HG03432 (cell line): ENCODE data around the gene HOMER2.
"Not testable (repeated sequence)": the region's sequence is repeated elsewhere in the genome, so short reads cannot be mapped to it uniquely, and the experiment has no call there.

Experiments
- ATAC-seq: cut with Tn5 transposase; IDR thresholded peaks from one replicate; pipeline ENCODE4 v1.9.1; 2021; ENCODE audit warnings: mild to moderate bottlenecking, moderate library complexity; ENCODE audit not compliant: unreplicated experiment

The HOMER2 gene

DNA sequence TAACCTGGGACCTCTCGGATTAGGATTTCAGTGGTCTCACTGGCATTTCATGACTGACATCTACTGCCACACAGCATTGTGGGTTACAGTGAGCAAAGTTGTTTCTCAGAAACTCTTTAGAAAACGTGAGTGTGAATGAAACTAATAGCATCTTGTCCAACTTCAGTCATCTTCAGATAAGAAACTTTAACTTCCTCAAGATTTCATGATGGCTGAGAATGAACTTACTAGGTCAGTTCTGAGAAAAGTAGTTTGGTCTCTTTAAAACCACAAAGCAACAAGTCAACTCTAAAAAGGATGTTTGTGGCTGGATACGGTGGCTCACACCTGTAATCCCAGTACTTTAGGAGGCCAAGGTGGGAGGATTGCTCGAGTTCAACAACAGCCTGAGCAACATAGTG, 14.2 kb upstream of the HOMER2 start:
- peak; percentile 89 for ATAC-seq

DNA sequence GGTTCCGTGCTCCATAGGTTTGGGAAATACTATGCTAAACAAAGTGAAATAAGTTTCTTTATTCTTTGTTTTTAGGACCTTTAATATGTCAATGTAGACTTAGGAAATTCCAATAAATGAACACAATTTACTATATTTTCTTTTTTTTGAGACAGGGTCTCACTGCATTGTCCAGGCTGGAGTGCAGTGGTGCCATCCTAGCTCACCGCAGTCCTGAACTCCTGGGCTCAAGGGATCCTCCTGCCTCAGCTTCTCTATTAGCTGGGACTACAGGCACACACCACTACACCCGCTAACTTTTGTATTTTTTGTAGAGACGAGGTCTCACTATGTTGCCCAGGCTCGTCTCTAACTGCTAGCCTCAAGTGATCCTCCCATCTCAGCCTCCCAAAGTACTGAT, 12.4 kb upstream of the HOMER2 start:
- no peak for ATAC-seq

GRCh38 chr15:82963471-82964341, 11.2 kb upstream of the HOMER2 start:
- no peak for ATAC-seq

GRCh38 chr15:82960766-82961165, 8.2 kb upstream of the HOMER2 start:
- ATAC-seq = no peak

- no peak for ATAC-seq
These were observed 6.9 kb upstream of the HOMER2 start for GRCh38 chr15:82959423-82959822.

GRCh38 chr15:82958638-82959037, 6.1 kb upstream of the HOMER2 start:
- ATAC-seq = no peak

GRCh38 chr15:82951472-82952157, 905 bp downstream of the HOMER2 start:
- no peak for ATAC-seq

DNA sequence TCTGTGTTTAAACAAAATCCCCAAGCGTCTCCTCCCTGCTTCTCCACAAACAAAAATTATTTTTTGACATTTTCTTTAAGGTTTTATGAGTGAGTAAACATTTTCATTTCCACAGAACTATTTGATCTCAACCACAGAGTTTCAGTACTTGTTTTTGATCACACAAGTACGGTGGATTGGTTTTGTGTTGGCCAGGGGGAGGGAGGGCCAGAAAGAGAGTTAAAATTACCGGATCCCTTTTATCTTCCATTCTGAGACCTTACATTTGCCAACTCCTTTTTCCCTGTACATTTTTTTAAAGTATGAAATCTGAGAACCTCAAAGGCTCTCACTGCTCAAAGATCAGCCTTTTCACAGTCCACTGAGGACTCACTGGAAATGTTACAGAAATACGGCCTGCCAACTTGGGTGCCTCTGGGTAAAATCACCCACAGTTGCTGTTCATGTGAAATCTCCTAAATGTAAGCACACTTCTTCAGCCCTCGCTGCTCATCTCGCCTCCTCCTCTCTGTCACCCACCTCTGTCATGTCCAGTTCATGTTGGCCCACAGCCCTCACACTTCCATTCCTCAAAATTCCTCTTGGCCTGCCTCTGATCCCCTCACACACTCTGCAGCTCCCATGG, 1.7 kb downstream of the HOMER2 start:
- ATAC-seq = peak; percentile 67

DNA sequence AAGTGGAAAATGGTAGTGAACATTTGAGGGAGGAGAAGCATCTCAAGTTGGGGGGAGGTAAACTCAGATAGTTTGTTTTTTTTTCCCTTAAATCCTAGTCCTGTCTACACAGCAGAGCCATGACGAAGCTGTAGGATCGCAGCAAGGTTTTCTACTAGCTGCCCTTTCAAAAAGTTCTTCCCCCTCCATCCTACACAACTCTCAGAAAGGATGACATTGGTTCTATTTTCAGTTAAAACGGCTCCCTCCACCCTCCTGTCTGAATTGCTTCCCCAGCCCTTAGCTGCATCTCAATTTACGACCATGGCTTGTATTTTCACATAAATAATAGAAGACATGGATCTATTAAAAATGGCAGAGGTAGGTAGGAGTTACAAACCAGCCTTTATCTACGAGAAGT, 2.2 kb downstream of the HOMER2 start:
- ATAC-seq = peak; percentile 23

- no peak for ATAC-seq
These were observed 6.3 kb downstream of the HOMER2 start for GRCh38 chr15:82946155-82946701.

GRCh38 chr15:82945326-82945725, 7.2 kb downstream of the HOMER2 start:
- ATAC-seq = no peak

GRCh38 chr15:82944821-82945220, 7.7 kb downstream of the HOMER2 start:
- no peak for ATAC-seq

- no peak for ATAC-seq
These were observed 8.5 kb downstream of the HOMER2 start for GRCh38 chr15:82944056-82944455.

GRCh38 chr15:82943176-82943575, 9.3 kb downstream of the HOMER2 start:
- ATAC-seq = no peak

DNA sequence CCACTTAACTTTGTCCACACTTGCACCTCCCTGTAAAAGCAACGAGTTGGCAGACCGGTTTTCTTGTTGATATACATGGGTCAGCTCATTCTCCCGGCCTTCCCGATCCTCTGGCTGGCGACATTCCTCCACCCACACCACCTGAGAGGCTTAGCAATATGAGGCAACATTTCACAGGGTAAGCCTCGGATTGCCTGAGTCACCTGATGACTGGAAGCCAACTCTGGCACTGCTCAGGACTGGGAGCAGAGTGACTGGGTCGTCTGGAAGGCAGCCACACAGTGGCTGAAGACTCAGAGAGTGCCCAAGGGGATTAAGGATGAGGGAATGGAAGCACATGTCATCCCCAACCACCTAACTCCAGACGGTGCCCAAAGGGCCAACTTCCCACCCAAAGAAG, 9.8 kb downstream of the HOMER2 start:
- no peak for ATAC-seq

DNA sequence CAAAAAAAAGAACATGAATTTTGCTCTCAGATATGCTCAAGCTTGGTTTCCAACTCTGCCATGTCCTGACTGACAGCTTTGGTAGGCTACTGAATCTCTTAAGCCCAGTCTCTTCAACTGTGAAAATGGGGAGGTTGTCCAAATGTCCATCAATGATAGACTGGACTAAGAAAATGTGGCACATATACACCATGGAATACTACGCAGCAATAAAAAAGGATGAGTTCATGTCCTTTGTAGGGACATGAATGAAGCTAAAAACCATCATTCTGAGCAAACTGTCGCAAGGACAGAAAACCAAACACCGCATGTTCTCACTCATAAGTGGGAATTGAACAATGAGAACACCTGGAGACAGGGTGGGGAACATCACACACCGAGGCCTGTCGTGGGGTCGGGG, 12.8 kb downstream of the HOMER2 start:
- not testable (repeated sequence) for ATAC-seq

- no peak for ATAC-seq
These were observed 14.8 kb downstream of the HOMER2 start for GRCh38 chr15:82937712-82938058.

DNA sequence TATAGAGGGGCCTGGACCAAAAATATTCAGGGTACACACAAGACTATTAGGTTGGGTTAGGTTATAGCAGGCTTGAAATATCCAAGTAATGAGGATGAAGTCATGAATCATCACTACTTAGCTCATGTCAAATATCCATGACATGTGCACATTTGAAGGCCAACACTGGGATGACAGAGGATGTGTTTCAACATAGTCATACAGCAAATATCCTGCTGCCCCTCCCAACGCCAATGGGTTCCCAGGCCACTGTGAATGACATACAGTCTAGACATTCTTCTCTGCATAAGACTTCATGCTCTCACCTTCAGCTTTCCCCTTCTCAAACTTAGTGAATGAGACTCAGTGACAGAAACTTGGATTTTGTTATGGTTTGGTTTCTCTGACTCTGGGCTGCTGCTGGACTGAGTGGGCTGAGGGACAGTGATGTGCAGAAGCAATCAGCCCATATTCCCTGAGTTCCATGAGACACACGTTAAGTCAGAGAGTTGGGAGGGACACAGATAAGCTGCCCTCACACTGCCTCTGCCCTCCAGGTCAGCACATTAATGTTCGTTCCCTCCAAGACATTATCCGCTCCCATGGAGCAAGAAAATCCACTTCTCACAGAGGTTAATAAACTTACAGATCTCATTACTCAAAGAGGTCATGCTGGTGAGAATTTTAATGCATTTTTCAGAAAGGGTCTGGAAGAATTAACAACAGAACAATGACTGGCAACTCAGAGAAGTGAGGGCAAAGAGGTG, 15.4 kb downstream of the HOMER2 start:
- no peak for ATAC-seq

- ATAC-seq = no peak
These were observed 17.1 kb downstream of the HOMER2 start for GRCh38 chr15:82935382-82935781.

DNA sequence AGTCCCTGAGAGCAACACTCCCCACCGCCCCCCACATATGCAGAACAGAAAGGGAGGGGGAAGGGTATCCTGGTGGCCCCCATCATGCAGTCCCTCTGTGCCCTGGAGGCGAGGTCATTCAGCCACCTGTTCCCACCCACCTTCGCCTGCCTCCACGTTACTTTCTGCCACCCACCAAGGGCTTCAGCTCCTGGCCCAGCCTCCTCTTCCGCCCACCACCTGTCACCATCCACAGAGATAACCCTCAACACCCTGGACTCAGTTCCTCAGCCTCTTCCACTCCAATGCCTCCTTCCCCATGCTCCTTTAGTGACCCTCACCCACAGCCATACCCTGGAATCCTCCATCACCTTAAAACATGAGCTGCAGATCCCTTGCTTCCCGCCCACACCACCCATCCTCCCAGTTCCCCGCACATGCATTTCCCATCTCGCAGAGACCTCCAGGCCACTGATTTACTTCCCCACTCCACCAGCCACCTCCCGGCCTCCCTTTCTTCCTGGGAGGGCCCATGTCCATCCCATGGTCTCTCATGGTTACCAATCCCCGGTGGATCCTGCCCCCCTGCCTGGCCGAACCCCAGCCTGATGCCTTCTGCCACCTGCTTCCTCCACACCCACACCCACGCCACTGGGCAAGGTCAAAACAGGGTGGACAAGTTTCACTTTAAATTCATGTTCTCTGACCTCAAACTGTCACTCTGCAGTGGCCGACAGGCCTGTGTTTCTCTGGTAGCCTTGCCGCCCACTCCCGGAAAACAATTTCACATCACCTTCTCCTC, 18.2 kb downstream of the HOMER2 start:
- ATAC-seq = no peak
